ENCODE results near the gene LGR4. TPM values are rescaled to one million over a fixed set of nuclear protein-coding genes. Genes with fewer than 3 reads are reported as not detected.

Gene LGR4
- total and polyA plus RNA-seq, 2 donors from 2014 or later, result 22.7 to 109 TPM

GRCh38 chr11:27418356-27418755, 54.2 kb downstream of the LGR4 start:
- DNase-seq (no peak), FAIRE-seq (peak; percentile 23)
- no peak overlapping the region for H3K27ac ChIP-seq (ENCODE audit: low read depth in 2 of 2, low read length in 2 of 2)
- H3K4me3 ChIP-seq (ENCODE audit: low read length in 3 of 3), result no peak overlapping the region
- TF ChIP-seq, protein P1, sequence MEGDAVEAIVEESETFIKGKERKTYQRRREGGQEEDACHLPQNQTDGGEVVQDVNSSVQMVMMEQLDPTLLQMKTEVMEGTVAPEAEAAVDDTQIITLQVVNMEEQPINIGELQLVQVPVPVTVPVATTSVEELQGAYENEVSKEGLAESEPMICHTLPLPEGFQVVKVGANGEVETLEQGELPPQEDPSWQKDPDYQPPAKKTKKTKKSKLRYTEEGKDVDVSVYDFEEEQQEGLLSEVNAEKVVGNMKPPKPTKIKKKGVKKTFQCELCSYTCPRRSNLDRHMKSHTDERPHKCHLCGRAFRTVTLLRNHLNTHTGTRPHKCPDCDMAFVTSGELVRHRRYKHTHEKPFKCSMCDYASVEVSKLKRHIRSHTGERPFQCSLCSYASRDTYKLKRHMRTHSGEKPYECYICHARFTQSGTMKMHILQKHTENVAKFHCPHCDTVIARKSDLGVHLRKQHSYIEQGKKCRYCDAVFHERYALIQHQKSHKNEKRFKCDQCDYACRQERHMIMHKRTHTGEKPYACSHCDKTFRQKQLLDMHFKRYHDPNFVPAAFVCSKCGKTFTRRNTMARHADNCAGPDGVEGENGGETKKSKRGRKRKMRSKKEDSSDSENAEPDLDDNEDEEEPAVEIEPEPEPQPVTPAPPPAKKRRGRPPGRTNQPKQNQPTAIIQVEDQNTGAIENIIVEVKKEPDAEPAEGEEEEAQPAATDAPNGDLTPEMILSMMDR (IDR thresholded peaks at IDR 0.05; ENCODE audit: borderline replicate concordance, extremely low read depth, insufficient read depth), result no peak
- no peaks in the 10 kb centered on the region for H3K27me3 ChIP-seq (ENCODE audit: control insufficient read depth, insufficient read depth, low read length)
- intact Hi-C loops (cut with DNase I), result no loop called here
- peaks cover 0 to 3% (median 0%) of the 10 kb centered on the region in 3 donors for H3K9me3 ChIP-seq (ENCODE audit: control insufficient read depth in 2 of 3, insufficient read depth in 1 of 3, low read length in 3 of 3)
- no peaks in the 10 kb centered on the region for H3K36me3 ChIP-seq (ENCODE audit: control insufficient read depth in 2 of 3, insufficient read depth in 3 of 3, low read length in 3 of 3)
- peaks cover 0 to 12% (median 3%) of the 10 kb centered on the region in 3 donors for H3K4me1 ChIP-seq (ENCODE audit: control insufficient read depth in 2 of 3, insufficient read depth in 2 of 3, low read depth in 1 of 3, low read length in 3 of 3)
- no peak overlapping the region for H3K9ac ChIP-seq (ENCODE audit: low read length in 3 of 3)

DNA sequence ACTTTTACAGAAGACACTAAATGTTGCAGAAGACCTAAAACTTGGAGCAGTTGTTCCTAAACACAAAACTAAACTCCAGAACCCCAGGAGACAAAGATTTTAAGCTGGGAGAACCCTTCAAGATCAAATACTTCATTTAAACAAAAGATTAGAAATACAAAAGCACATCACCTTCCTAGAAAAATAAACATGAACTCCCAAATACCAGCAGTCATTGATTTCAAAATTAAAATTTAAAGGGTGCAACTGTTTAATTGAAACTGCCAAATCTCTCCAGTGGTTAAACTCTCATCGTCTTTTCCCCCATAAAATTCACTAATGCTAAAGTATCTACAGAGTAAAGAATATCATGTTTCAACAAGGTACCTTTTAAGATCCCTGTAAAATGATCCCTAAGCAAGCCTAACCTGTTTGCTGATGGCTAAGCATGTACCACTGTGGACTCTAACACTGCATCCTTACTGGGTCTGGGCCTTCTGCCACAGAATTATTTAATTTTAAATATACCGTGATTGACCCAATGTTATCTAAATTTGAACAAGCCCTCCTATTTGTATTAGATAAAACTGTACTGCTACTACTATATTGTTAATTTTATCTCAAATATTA, 55.9 kb downstream of the LGR4 start:
- intact Hi-C loops (cut with DNase I), result no loop called here
- FAIRE-seq (no peak), DNase-seq (no peak)
- no peak overlapping the region for H3K4me3 ChIP-seq (ENCODE audit: low read length in 3 of 3)
- no peak overlapping the region for H3K27ac ChIP-seq (ENCODE audit: low read depth in 2 of 2, low read length in 2 of 2)
- peaks cover 0 to 3% (median 0%) of the 10 kb centered on the region in 3 donors for H3K9me3 ChIP-seq (ENCODE audit: control insufficient read depth in 2 of 3, insufficient read depth in 1 of 3, low read length in 3 of 3)
- H3K4me1 ChIP-seq (ENCODE audit: control insufficient read depth in 2 of 3, insufficient read depth in 2 of 3, low read depth in 1 of 3, low read length in 3 of 3), result peaks cover 0 to 12% (median 6%) of the 10 kb centered on the region in 3 donors
- TF ChIP-seq, protein P1 (IDR thresholded peaks at IDR 0.05; ENCODE audit: borderline replicate concordance, extremely low read depth, insufficient read depth), result no peak
- H3K9ac ChIP-seq (ENCODE audit: low read length in 3 of 3), result no peak overlapping the region
- H3K36me3 ChIP-seq (ENCODE audit: control insufficient read depth in 2 of 3, insufficient read depth in 3 of 3, low read length in 3 of 3), result no peaks in the 10 kb centered on the region
- H3K27me3 ChIP-seq (ENCODE audit: control insufficient read depth, insufficient read depth, low read length), result no peaks in the 10 kb centered on the region

- Histone ChIP-seq H3K27ac (ENCODE audit: low read depth in 2 of 2, low read length in 2 of 2) (no peak overlapping the region), H3K4me1 (ENCODE audit: control insufficient read depth in 2 of 3, insufficient read depth in 2 of 3, low read depth in 1 of 3, low read length in 3 of 3) (peaks cover 0 to 3% (median 3%) of the 10 kb centered on the region in 3 donors), H3K4me3 (ENCODE audit: low read length in 3 of 3) (no peak overlapping the region), H3K9ac (ENCODE audit: low read length in 3 of 3) (no peak overlapping the region), H3K36me3 (ENCODE audit: control insufficient read depth in 2 of 3, insufficient read depth in 3 of 3, low read length in 3 of 3) (no peaks in the 10 kb centered on the region), H3K27me3 (ENCODE audit: control insufficient read depth, insufficient read depth, low read length) (no peaks in the 10 kb centered on the region), H3K9me3 (ENCODE audit: control insufficient read depth in 2 of 3, insufficient read depth in 1 of 3, low read length in 3 of 3) (peaks cover 0 to 3% (median 0%) of the 10 kb centered on the region in 3 donors)
- no peak for FAIRE-seq
- intact Hi-C loops (cut with DNase I), result no loop called here
- DNase-seq, result no peak
- TF ChIP-seq, protein P1 (IDR thresholded peaks at IDR 0.05; ENCODE audit: borderline replicate concordance, extremely low read depth, insufficient read depth), result no peak
Measured at GRCh38 chr11:27414644-27415043, 57.9 kb downstream of the LGR4 start.

All from kidney (tissue), 14 donors.